ENCODE data around the gene RASGRF2. TPM values are rescaled to one million over a fixed set of nuclear protein-coding genes. Genes with fewer than 3 reads are reported as not detected.

Gene RASGRF2
- total RNA-seq, 5 donors from 2014 or later (not counting 1 experiment from before 2014, with no cell fraction given) = 25.2 to 53.0 (median 27.0) TPM

DNA sequence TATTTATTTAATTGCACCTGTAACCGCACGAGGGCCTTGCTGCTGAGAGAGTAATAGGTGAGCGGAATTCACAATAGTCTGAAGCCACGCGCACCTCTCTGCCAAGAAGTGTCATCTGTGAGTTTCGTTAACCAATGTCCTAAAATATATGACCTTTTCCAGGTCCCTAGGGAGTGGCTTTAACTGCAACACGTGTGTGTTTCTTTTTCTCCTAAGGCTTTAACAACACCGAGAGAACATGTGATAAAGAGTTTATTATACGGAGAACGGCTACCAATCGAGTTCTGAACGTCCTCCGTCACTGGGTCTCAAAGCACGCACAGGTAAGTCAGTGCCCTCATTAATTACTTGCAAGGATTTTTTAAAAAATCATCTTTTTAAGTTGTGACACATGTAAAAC lies 219.8 kb downstream of the RASGRF2 start:
- H3K27me3 ChIP-seq (replicated peaks in 1 of 2; ENCODE audit: control insufficient read depth in 2 of 2, extremely low read depth in 1 of 2, insufficient read depth in 2 of 2, low read length in 1 of 2) = no peaks in the 10 kb centered on the region
- CTCF ChIA-PET = no interaction called here
- H3K4me3 ChIP-seq (ENCODE audit: control insufficient read depth in 1 of 2, extremely low read depth in 1 of 2, low read length in 1 of 2) = no peak overlapping the region
- Mint-ChIP-seq H3K27me3 (no peaks in the 10 kb centered on the region), H3K4me3 (no peak overlapping the region), H3K36me3 (peaks cover 37% of the 10 kb centered on the region), H3K4me1 (peaks cover 0 to 5% (median 0%) of the 10 kb centered on the region in 3 donors), H3K27ac (no peak overlapping the region), H3K9me3 (no peaks in the 10 kb centered on the region)
- 81% methylated on average over 5 of the region's 14 CpGs for WGBS (ENCODE audit: insufficient coverage)
- peaks cover 3 to 39% of the 10 kb centered on the region in 2 donors for H3K36me3 ChIP-seq (ENCODE audit: control insufficient read depth in 2 of 2, extremely low read depth in 1 of 2, insufficient read depth in 1 of 2, low read length in 1 of 2)
- ATAC-seq (replicated peaks in 1 of 4) = no peak
- no peak overlapping the region for H3K27ac ChIP-seq (ENCODE audit: low read length)
- POLR2A ChIA-PET = no interaction called here
- no peaks in the 10 kb centered on the region for H3K9me3 ChIP-seq
- no peak for DNase-seq
- H3K4me1 ChIP-seq (ENCODE audit: control insufficient read depth in 1 of 2, extremely low read depth in 1 of 2, insufficient read depth in 2 of 2, low read length in 2 of 2) = no peaks in the 10 kb centered on the region

DNA sequence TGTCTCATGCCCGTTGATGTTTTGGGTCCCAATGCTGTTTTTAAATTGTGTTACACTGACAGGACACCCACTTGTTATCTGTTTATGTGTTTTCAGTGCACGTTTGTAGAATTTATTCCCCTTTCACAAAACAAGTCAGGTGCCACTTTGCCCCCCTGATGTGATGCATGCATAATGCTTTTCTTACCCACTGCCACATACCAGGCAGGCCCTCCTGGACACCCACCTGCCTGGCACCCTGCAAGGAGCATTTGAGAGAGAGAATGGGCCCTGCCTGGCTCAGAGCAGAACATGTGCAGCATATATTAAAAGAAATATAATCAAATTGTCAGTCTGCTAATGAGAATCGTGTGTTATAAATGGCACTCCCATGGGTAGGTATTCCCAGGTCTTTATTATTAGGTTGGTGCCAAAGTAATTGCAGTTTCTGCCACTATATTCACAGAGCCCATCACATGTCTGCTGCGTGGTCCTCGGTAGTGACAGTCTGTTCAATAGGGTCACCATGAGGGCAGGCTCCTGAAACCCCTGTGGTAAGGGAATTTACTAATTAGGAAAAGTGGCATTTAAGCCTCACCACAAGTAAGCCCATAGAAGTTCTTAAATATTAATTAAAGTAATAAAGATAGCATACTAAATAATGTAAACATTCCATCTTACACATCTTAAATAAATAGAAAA lies 220.8 kb downstream of the RASGRF2 start:
- peaks cover 34% of the 10 kb centered on the region for H3K36me3 Mint-ChIP-seq
- no peak for ATAC-seq (replicated peaks in 1 of 4)
- DNase-seq = no peak
- Histone ChIP-seq H3K27ac (ENCODE audit: low read length) (no peak overlapping the region), H3K9me3 (no peaks in the 10 kb centered on the region), H3K27me3 (replicated peaks in 1 of 2; ENCODE audit: control insufficient read depth in 2 of 2, extremely low read depth in 1 of 2, insufficient read depth in 2 of 2, low read length in 1 of 2) (no peaks in the 10 kb centered on the region), H3K36me3 (ENCODE audit: control insufficient read depth in 2 of 2, extremely low read depth in 1 of 2, insufficient read depth in 1 of 2, low read length in 1 of 2) (peaks cover 3 to 41% of the 10 kb centered on the region in 2 donors), H3K4me3 (ENCODE audit: control insufficient read depth in 1 of 2, extremely low read depth in 1 of 2, low read length in 1 of 2) (no peak overlapping the region), H3K4me1 (ENCODE audit: control insufficient read depth in 1 of 2, extremely low read depth in 1 of 2, insufficient read depth in 2 of 2, low read length in 2 of 2) (no peaks in the 10 kb centered on the region)
- ChIA-PET CTCF (interaction anchor here in 1 of 2 donors (0.6 kb wide), 1 partner anchor 50 kb away, joined by 5 read pairs; no protein-coding TSS in a partner anchor), POLR2A (no interaction called here)
- no peak overlapping the region for H3K27ac Mint-ChIP-seq
- H3K4me3 Mint-ChIP-seq = no peak overlapping the region
- H3K9me3 Mint-ChIP-seq = no peaks in the 10 kb centered on the region
- H3K4me1 Mint-ChIP-seq = peaks cover 0 to 5% (median 0%) of the 10 kb centered on the region in 3 donors
- no peaks in the 10 kb centered on the region for H3K27me3 Mint-ChIP-seq
- 80% methylated on average over 1 of the region's 5 CpGs for WGBS (ENCODE audit: insufficient coverage)

DNA sequence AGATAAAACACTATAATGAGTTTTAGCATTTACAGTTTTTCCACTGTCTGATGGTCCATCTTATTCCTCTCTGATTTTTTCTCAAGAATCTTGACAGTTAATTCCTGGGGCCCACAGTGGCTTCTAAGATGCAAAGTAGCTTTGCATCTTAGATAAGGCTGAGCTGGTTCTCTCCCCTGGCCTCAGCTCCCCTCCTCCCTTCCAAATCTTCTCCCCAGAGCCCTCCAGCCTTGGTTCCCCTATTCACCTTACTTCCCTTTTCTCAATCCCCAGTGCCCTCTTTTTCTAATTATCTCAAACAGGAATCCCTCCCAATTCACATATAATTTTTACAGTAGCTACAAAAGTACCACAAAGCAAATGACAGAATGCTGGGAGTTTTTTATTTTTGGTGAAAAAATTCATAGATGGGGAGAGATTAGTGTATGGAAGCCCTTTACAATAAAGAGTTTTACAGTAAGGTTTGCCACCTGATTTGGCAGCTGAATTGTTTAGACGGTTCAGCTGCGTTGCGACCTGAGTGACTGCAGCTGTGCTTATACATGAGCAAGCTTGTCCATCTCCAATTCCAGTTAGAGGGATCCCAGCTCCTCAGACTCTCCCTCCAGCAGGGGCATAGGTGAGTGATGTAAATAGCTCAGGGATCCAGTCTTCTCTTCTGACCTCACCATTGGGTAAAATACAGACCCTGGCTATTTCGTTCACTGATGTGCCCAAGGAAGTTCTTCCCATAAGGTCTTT lies 221.6 kb downstream of the RASGRF2 start:
- H3K9me3 Mint-ChIP-seq = no peaks in the 10 kb centered on the region
- H3K27ac ChIP-seq (ENCODE audit: low read length) = no peak overlapping the region
- peaks cover 0 to 5% (median 0%) of the 10 kb centered on the region in 3 donors for H3K4me1 Mint-ChIP-seq
- no peaks in the 10 kb centered on the region for H3K9me3 ChIP-seq
- ATAC-seq (replicated peaks in 1 of 4) (no peak), DNase-seq (no peak)
- no peaks in the 10 kb centered on the region for H3K4me1 ChIP-seq (ENCODE audit: control insufficient read depth in 1 of 2, extremely low read depth in 1 of 2, insufficient read depth in 2 of 2, low read length in 2 of 2)
- H3K27ac Mint-ChIP-seq = peak overlapping the region in 1 of 2 donors; percentile 48
- peaks cover 38% of the 10 kb centered on the region for H3K36me3 Mint-ChIP-seq
- H3K27me3 ChIP-seq (replicated peaks in 1 of 2; ENCODE audit: control insufficient read depth in 2 of 2, extremely low read depth in 1 of 2, insufficient read depth in 2 of 2, low read length in 1 of 2) = no peaks in the 10 kb centered on the region
- no peaks in the 10 kb centered on the region for H3K27me3 Mint-ChIP-seq
- H3K4me3 ChIP-seq (ENCODE audit: control insufficient read depth in 1 of 2, extremely low read depth in 1 of 2, low read length in 1 of 2) = no peak overlapping the region
- no CpG with 5 or more reads among the region's 4 CpGs for WGBS (ENCODE audit: insufficient coverage)
- ChIA-PET CTCF (interaction anchor here (0.6 kb wide), 2 partner anchors 43 to 49 kb away, joined by 3 to 5 read pairs; no protein-coding TSS in a partner anchor), POLR2A (no interaction called here)
- no peak overlapping the region for H3K4me3 Mint-ChIP-seq
- peaks cover 3 to 41% of the 10 kb centered on the region in 2 donors for H3K36me3 ChIP-seq (ENCODE audit: control insufficient read depth in 2 of 2, extremely low read depth in 1 of 2, insufficient read depth in 1 of 2, low read length in 1 of 2)

DNA sequence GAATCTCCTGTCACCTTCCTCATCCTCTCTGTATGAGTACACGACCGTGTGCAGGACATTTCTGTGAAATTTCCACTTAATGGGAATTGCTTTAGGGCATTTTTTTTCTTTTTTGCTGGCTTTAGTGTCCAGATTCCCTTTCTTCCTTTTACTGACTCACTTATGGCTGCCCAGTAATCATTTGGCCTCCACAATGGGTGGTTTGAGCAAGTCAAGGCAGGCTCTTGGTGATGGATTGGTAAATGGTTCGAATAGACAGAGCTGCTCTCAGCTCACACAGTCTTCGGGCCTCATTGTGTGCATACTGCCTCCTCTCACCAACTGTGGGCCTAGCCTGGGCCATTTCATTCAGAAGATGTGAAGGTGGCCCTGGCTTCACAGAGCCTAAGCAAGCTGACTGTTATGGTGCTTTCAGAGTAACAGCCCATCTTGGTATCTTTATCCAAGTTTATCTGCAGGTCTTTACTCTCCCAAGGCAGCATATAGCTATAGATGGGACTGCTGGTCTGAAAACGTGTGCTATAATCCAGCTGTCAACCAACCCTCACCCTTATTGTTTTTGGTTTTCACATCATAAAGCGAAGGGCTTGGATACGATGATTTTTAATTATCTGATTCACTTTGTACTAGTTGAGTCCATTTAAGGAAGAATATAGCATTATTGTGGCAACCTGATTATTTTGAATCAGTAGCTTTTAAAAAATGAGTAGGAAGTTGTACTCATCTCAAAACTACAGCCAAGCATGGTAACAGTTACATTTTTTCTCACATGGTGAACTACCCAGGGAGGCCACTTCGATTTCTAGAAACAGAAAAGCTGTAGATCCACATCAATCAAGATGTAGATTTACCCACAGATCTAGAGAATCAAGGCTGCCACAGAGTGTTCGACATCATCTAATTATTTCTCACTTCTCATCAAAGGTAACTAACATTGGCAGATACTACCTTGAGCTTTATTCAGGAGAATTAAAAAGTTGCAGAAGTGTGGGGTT lies 222.5 kb downstream of the RASGRF2 start:
- no peak for DNase-seq
- Mint-ChIP-seq H3K27me3 (no peaks in the 10 kb centered on the region), H3K27ac (peak overlapping the region in 1 of 2 donors; percentile 8), H3K4me3 (no peak overlapping the region), H3K36me3 (peaks cover 34% of the 10 kb centered on the region), H3K4me1 (peaks cover 0 to 5% (median 0%) of the 10 kb centered on the region in 3 donors), H3K9me3 (no peaks in the 10 kb centered on the region)
- no peak for ATAC-seq (replicated peaks in 1 of 4)
- H3K9me3 ChIP-seq = no peaks in the 10 kb centered on the region
- no peaks in the 10 kb centered on the region for H3K4me1 ChIP-seq (ENCODE audit: control insufficient read depth in 1 of 2, extremely low read depth in 1 of 2, insufficient read depth in 2 of 2, low read length in 2 of 2)
- H3K4me3 ChIP-seq (ENCODE audit: control insufficient read depth in 1 of 2, extremely low read depth in 1 of 2, low read length in 1 of 2) = no peak overlapping the region
- no peak overlapping the region for H3K27ac ChIP-seq (ENCODE audit: low read length)
- 14% methylated on average over 1 of the region's 9 CpGs for WGBS (ENCODE audit: insufficient coverage)
- H3K27me3 ChIP-seq (replicated peaks in 1 of 2; ENCODE audit: control insufficient read depth in 2 of 2, extremely low read depth in 1 of 2, insufficient read depth in 2 of 2, low read length in 1 of 2) = no peaks in the 10 kb centered on the region
- CTCF ChIA-PET = interaction anchor here (0.6 kb wide), 2 partner anchors 44 to 446 kb away, joined by 3 to 6 read pairs; no protein-coding TSS in a partner anchor
- POLR2A ChIA-PET = no interaction called here
- H3K36me3 ChIP-seq (ENCODE audit: control insufficient read depth in 2 of 2, extremely low read depth in 1 of 2, insufficient read depth in 1 of 2, low read length in 1 of 2) = peaks cover 3 to 41% of the 10 kb centered on the region in 2 donors

DNA sequence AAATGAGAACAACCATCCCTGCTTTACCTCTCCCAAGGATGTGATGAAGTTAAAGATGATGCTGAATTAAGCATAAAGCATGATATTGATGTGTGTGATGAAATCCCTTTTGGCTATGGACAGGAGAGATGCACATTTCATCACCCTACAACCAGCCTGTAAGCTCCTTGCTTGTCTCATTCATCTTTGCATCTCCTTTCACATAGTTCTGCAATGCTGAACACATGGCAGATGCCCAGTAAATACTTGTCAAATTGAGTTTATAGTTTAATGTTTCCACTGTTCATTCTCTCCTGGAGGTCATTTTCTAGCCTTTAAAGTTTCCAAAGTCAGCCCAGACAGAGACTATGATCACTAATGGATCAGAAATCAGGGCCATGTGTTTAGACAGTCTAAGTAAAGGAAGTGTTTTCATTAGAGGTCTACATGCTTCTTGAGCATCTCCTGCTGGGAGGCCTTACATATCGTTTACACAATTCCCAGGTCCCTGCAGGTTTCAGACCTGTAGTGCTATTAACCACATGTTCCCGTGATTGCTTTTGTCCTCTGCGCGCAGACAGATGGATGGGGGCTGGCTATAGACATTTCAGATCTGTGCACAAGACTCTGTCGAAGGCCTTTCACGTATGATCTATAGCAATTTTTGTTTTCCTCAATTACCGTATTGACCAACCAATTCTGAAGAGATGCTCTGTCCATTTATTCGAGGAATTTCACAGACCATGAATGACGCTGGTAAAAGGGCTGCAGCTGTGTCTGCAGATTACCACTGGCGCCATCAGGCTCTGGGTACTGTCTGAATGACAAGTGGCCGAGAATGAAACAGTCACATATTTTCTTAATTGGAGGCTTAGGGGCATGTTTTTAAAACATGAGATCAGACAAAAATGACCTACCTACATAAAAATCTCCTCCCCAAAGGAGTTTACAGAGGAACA lies 223.9 kb downstream of the RASGRF2 start:
- 95% methylated on average over 9 of the region's 11 CpGs for WGBS (ENCODE audit: insufficient coverage)
- H3K36me3 Mint-ChIP-seq = peaks cover 31% of the 10 kb centered on the region
- Histone ChIP-seq H3K9me3 (no peaks in the 10 kb centered on the region), H3K4me3 (ENCODE audit: control insufficient read depth in 1 of 2, extremely low read depth in 1 of 2, low read length in 1 of 2) (no peak overlapping the region), H3K27me3 (replicated peaks in 1 of 2; ENCODE audit: control insufficient read depth in 2 of 2, extremely low read depth in 1 of 2, insufficient read depth in 2 of 2, low read length in 1 of 2) (no peaks in the 10 kb centered on the region), H3K27ac (ENCODE audit: low read length) (no peak overlapping the region), H3K36me3 (ENCODE audit: control insufficient read depth in 2 of 2, extremely low read depth in 1 of 2, insufficient read depth in 1 of 2, low read length in 1 of 2) (peaks cover 3 to 41% of the 10 kb centered on the region in 2 donors), H3K4me1 (ENCODE audit: control insufficient read depth in 1 of 2, extremely low read depth in 1 of 2, insufficient read depth in 2 of 2, low read length in 2 of 2) (no peaks in the 10 kb centered on the region)
- ChIA-PET CTCF (interaction anchor here in 1 of 2 donors (0.6 kb wide), 1 partner anchor 448 kb away, joined by 6 read pairs; no protein-coding TSS in a partner anchor), POLR2A (no interaction called here)
- H3K27me3 Mint-ChIP-seq = no peaks in the 10 kb centered on the region
- no peak overlapping the region for H3K4me3 Mint-ChIP-seq
- no peak for DNase-seq
- peaks cover 0 to 7% (median 0%) of the 10 kb centered on the region in 3 donors for H3K4me1 Mint-ChIP-seq
- no peak for ATAC-seq (replicated peaks in 1 of 4)
- no peaks in the 10 kb centered on the region for H3K9me3 Mint-ChIP-seq
- no peak overlapping the region for H3K27ac Mint-ChIP-seq
